ENCODE data around the gene ERBB2. TPM values are rescaled to one million over a fixed set of nuclear protein-coding genes. Genes with fewer than 3 reads are reported as not detected.
A peak's percentile ranks its signal among the peaks of the same experiment; 100 is the strongest.

Gene ERBB2
- polyA plus RNA-seq, 5 donors = 91.5 to 123 (median 99.0) TPM

DNA sequence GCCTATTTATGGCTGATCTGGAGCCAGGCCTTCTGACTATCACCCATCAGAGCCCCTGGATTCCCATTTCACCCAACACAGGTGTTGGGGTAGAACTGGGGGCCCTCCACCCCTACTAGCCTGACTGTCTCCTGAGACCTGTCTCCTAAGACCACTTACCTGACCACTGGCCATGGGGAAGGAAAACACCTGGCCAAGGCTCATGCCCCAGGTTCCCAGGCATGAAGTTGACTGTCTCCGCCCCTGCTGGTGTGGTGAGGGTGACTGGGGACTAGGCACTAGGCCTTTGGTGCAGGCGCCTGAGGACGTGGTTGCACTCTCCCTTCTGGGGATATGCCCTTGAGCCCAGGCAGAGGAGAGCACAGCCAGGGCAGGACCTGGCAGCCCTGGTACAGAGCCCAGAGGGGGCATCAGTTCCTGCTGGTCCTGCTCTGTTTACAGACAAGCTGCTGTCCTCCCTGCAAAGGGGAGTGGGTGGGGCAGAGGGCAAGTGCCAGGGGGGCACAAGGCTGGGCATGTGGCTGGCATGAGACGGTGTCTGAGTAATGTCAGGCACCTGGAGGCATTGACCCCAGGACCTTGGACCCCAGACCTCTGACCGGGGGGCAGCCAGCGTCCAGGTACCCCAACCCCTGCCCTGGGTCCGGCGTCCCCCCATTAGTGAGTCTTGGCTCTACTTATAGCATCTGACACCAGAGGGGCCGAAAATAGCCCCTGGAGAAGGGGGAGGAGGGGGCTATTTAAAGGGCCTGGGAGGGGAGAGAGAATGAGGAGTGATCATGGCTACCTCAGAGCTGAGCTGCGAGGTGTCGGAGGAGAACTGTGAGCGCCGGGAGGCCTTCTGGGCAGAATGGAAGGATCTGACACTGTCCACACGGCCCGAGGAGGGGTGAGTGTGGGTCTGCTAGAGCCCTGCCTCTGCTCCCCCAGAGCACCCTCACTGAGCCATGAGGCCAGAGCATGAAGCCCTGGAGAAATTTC lies 35.0 kb upstream of the ERBB2 start, which contains the start of gene TCAP:
Gene TCAP (plus strand): TSS at position 769 of the 981 bp plus-strand sequence. CDS start 11 bp downstream, at position 780.
- DNase-seq = no peak

DNA sequence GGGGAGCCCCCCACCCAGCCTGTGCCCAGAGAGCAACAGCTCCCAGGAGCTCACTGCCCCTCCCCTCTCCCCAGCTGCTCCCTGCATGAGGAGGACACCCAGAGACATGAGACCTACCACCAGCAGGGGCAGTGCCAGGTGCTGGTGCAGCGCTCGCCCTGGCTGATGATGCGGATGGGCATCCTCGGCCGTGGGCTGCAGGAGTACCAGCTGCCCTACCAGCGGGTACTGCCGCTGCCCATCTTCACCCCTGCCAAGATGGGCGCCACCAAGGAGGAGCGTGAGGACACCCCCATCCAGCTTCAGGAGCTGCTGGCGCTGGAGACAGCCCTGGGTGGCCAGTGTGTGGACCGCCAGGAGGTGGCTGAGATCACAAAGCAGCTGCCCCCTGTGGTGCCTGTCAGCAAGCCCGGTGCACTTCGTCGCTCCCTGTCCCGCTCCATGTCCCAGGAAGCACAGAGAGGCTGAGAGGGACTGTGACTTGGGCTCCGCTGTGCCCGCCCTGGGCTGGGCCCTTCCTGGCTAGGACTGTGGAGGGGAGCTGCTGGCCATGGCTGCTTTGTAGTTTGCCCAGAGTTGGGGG lies 34.1 kb upstream of the ERBB2 start:
- no peak for DNase-seq

DNA sequence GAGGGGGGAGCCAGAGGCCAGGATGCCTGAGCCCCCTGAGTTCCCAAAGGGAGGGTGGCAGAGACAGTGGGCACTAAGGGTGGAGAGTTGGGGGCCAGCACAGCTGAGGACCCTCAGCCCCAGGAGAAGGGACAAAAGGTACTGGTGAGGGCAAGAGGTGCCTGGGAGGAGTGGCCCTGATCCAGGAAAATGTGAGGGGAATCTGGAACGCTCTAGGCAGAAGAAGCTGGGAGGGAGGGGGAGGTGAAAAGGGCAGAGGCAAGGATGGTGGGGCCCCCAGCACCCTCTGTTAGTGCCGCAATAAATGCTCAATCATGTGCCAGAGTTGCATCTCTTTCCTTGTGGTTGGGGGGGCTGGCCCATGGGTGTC lies 33.6 kb upstream of the ERBB2 start:
- DNase-seq = no peak

DNA sequence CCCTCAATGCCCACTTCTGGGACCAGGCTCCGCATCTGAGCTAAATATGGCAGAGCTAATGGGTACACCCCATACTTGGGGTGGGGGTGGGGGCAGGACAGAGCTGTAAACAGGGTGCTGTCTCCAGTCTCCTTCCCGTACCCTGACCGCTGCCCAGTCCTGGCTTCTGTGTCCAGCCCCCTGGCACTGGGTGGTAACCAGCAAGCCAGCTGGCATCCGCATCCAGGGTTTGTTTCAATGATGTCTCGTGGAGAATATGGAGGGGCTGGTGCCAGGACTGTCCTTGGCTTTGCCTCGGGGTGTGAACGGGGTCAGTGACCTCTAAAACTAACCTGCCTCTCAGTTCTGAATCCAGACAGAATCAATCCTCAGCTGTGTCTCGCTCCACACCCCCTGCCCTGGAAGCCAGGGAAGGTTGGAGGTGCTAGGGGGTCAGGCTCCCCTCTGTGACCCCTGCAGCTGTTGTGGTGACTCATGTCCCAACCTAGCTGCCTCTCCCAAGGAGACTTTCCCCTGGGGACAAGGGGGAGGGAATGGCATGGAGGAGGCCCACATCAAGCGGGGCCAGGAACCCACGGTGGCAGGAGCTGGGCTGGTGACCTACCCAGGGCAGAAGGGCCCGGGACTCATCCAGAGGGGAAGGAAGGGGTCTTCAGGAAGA lies 33.1 kb upstream of the ERBB2 start:
- no peak for DNase-seq

- no peak for DNase-seq
These were observed 32.5 kb upstream of the ERBB2 start for GRCh38 chr17:39667262-39667944.

- peak in 1 of 2 donors; percentile 62 for DNase-seq
These were observed 31.6 kb upstream of the ERBB2 start, which contains the start of gene PNMT for GRCh38 chr17:39667945-39668924. Gene PNMT, plus strand, starts transcription at chr17:39668453. Its CDS starts 23 bp downstream, at chr17:39668476.

DNA sequence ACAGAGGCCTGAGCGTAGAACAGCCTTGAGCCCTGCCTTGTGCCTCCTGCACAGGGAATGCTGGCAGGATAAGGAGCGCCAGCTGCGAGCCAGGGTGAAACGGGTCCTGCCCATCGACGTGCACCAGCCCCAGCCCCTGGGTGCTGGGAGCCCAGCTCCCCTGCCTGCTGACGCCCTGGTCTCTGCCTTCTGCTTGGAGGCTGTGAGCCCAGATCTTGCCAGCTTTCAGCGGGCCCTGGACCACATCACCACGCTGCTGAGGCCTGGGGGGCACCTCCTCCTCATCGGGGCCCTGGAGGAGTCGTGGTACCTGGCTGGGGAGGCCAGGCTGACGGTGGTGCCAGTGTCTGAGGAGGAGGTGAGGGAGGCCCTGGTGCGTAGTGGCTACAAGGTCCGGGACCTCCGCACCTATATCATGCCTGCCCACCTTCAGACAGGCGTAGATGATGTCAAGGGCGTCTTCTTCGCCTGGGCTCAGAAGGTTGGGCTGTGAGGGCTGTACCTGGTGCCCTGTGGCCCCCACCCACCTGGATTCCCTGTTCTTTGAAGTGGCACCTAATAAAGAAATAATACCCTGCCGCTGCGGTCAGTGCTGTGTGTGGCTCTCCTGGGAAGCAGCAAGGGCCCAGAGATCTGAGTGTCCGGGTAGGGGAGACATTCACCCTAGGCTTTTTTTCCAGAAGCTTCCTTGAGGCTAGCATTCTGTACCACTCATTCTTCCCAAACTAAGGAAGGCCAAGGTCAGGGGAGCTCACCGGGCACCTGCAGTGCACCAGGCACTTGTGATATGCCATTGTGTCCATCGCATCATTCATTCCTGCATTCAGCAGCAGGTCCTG lies 29.7 kb upstream of the ERBB2 start:
- no peak for DNase-seq

GRCh38 chr17:39670746-39671145 lies 29.1 kb upstream of the ERBB2 start:
- DNase-seq = no peak

GRCh38 chr17:39671651-39672521 lies 28.0 kb upstream of the ERBB2 start:
- no peak for DNase-seq

- DNase-seq = no peak
These were observed 27.1 kb upstream of the ERBB2 start for GRCh38 chr17:39672522-39673334.

DNA sequence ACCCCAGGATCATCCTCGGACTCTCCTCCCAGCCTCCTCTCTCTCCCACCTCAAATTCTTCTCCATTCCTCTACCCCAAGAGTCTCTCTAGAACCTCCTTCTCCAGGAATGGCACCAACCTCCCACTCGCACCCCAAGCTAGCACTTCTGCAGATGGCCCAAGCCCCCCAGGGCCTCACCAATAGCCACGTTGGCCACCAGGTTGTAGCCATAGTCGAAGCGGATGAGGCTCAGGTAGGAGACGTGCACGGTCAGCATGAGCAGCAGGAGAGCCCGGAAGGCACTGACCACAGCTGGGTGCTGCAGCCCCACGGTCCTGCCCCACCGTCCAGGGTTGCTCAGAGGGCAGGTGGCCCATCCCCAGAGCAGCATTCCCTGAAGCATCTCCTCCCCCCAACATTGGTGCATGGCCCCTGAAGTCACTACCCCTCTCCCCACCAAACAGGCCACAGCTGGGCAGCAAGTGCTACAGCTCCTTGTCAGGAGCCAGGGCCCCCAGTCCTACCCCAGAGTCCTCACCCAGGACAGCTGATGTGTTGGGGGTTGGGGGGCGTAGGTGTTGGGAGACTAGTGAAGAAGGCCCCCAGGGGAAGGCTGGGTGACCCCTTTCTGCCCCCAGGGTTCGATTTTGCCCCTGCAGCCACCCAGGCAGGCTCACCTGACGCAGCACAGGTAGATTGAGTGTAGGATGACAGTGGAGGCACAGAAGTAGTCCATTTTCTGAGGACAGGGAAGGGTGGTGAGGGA lies 26.4 kb upstream of the ERBB2 start:
- no peak for DNase-seq

DNA sequence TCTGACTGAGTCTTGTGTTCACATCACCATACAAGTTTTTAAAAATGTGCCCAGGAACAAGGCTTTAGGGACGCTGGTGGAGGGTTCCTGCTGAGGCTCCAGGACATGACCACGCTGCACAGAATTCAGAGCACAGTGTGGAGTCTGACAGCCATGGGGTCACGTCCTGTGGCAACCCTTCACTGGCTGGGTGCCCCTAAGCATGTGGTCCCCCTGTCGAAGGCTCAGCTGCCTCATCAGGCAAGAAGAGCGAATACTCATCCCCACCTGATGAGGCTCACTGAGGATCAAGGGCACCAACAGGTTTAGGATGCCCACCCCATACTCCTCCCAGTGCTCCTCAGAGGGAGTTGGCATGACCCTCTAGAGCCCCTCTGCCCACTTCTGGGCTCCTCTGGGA lies 25.7 kb upstream of the ERBB2 start:
- no peak for DNase-seq

GRCh38 chr17:39674702-39675389 lies 25.0 kb upstream of the ERBB2 start:
- peak in 1 of 2 donors; percentile 62 for DNase-seq

GRCh38 chr17:39675390-39676082 lies 24.3 kb upstream of the ERBB2 start:
- DNase-seq = no peak

DNA sequence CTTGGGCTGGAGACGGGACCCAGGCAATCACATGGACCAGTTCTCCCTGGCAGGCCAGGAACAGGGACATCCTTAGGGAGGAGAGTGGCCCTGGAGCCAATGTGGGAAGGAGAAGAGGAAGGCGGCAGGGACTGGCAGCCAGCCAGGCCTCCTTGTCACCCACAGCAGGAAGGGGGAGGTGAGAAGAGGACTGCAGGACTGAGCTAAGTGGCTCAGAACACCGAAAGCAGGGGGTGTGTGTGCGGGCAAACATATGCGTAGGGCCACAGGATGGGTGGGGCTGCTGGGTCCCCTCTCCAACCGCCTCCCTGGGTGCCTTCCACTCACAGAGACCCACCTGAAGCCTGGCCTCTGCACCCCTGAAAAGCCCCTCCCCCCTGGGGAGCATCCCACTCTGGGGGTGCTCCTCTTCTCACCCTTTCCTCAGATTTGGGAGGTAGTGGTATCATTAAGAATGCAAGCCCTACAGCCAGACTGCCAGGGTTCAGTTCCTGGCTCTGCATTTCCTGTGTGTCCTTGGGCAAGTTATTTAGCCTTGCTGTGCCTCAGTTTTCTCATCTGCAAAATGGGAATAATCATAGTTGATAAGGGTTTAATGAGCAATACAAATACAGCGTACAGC lies 23.6 kb upstream of the ERBB2 start:
- peak; percentile 67 to 73 for DNase-seq
